ENCODE results near the gene C11orf98.

- no peak for TF ChIP-seq CTCF (IDR thresholded peaks at IDR 0.05; ENCODE audit: extremely low read depth in 1 of 2, insufficient read depth in 1 of 2, low read depth in 1 of 2, low read length in 2 of 2)
- no peak for TF ChIP-seq POLR2AphosphoS5 (IDR thresholded peaks at IDR 0.05; ENCODE audit: insufficient read depth, low read depth, low read length)
- no peak for TF ChIP-seq POLR2A (IDR thresholded peaks at IDR 0.05; ENCODE audit: low read depth, low read length)
- TF ChIP-seq FOS (IDR thresholded peaks at IDR 0.05; ENCODE audit: borderline replicate concordance, insufficient read depth, low read length) = no peak
- TF ChIP-seq EZH2 (IDR thresholded peaks at IDR 0.05; ENCODE audit: borderline replicate concordance, low read depth, low read length, severe bottlenecking) = no peak
- TF ChIP-seq MAX (IDR thresholded peaks at IDR 0.05; ENCODE audit: insufficient read depth, insufficient read length) = no peak
- TF ChIP-seq JUN (IDR thresholded peaks at IDR 0.05; ENCODE audit: borderline replicate concordance, insufficient read depth, insufficient read length, low read depth) = no peak
Observed at GRCh38 chr11:62702246-62702645, 37.2 kb upstream of the C11orf98 start.

Data from endothelial cell of umbilical vein (primary cell).